ENCODE data around the gene LIPJ.

GRCh38 chr10:88642209-88642608 is 55.6 kb downstream of the LIPJ start:
- TF ChIP-seq CTCF (IDR thresholded peaks at IDR 0.05; ENCODE audit: poor library complexity, severe bottlenecking) = no peak
- TF ChIP-seq EP300 (conservative IDR thresholded peaks at IDR 0.05; ENCODE audit: poor library complexity, severe bottlenecking) = no peak
- no peak for TF ChIP-seq REST (IDR thresholded peaks at IDR 0.05; ENCODE audit: borderline replicate concordance)
- no peak for TF ChIP-seq EZH2 (IDR thresholded peaks at IDR 0.05; ENCODE audit: borderline replicate concordance, insufficient read depth, low read length, poor library complexity, severe bottlenecking)
- no peak for TF ChIP-seq RAD21 (conservative IDR thresholded peaks at IDR 0.05)
- no peak for TF ChIP-seq POLR2AphosphoS5 (IDR thresholded peaks at IDR 0.05)
- no peak for TF ChIP-seq TAF1 (IDR thresholded peaks at IDR 0.05; ENCODE audit: low read depth)

Measured in neural cell (in vitro differentiated cells).